ENCODE measurements around the gene BGLAP. TPM values are rescaled to one million over a fixed set of nuclear protein-coding genes. Genes with fewer than 3 reads are reported as not detected.

Gene BGLAP
- total RNA-seq, 3 donors from 2014 or later (not counting 1 experiment from before 2014, with no cell fraction given), result 0.45 to 1.6 (median 1.1) TPM

DNA sequence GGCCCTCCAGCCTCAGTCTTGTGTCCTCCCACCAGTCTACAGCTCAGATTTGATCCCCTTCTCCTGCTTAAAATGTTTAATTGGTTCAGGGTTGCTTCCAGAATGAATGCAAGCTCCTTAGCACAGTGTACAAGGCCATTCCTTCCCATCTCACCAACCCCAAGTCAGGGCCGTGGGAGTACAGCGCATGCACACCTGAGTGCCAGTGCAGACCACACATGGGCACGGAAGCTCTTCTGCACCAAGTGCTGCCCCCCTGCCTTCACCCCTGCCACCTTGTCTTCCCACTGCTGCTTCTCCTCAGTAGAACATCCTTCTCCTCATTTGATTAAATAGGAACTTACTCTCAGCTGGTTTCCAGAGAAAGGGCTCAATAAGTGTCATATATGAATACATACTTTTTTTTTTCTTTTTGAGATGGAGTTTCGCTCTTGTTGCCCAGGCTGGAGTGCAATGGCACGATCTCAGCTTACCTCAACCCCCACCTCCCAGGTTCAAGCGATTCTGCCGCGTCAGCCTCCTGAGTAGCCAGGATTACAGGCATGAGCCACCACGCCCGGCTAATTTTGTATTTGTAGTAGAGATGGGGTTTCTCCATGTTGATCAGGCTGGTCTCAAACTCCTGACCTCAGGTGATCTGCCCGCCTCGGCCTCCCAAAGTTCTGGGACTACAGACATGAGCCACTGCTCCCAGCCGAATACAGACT, 19.8 kb upstream of the BGLAP start:
- H3K4me1 Mint-ChIP-seq, result peaks cover 8 to 32% of the 10 kb centered on the region in 2 donors
- no peak for DNase-seq
- H3K4me3 Mint-ChIP-seq, result no peak overlapping the region
- H3K27ac Mint-ChIP-seq, result no peak overlapping the region
- TF ChIP-seq, protein P1, sequence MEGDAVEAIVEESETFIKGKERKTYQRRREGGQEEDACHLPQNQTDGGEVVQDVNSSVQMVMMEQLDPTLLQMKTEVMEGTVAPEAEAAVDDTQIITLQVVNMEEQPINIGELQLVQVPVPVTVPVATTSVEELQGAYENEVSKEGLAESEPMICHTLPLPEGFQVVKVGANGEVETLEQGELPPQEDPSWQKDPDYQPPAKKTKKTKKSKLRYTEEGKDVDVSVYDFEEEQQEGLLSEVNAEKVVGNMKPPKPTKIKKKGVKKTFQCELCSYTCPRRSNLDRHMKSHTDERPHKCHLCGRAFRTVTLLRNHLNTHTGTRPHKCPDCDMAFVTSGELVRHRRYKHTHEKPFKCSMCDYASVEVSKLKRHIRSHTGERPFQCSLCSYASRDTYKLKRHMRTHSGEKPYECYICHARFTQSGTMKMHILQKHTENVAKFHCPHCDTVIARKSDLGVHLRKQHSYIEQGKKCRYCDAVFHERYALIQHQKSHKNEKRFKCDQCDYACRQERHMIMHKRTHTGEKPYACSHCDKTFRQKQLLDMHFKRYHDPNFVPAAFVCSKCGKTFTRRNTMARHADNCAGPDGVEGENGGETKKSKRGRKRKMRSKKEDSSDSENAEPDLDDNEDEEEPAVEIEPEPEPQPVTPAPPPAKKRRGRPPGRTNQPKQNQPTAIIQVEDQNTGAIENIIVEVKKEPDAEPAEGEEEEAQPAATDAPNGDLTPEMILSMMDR (IDR thresholded peaks at IDR 0.05), result no peak
- no peak overlapping the region for H3K27ac ChIP-seq (ENCODE audit: low read length)
- no peaks in the 10 kb centered on the region for H3K9me3 ChIP-seq (ENCODE audit: control insufficient read depth, insufficient read depth, low read length)
- no peak overlapping the region for H3K4me3 ChIP-seq (ENCODE audit: low read length)
- intact Hi-C loops (cut with micrococcal nuclease), result no loop called here
- 91% methylated on average over 12 of the region's 13 CpGs for WGBS (ENCODE audit: insufficient coverage)
- no peaks in the 10 kb centered on the region for H3K27me3 Mint-ChIP-seq (ENCODE audit: low read depth in 2 of 2)
- H3K36me3 ChIP-seq (ENCODE audit: control insufficient read depth, insufficient read depth, low read length), result peaks cover 29% of the 10 kb centered on the region
- ATAC-seq, result no peak
- H3K9me3 Mint-ChIP-seq, result no peaks in the 10 kb centered on the region
- no peaks in the 10 kb centered on the region for H3K27me3 ChIP-seq (ENCODE audit: control insufficient read depth, insufficient read depth, low read length)
- H3K36me3 Mint-ChIP-seq, result peaks cover 11% of the 10 kb centered on the region
- peaks cover 8% of the 10 kb centered on the region for H3K4me1 ChIP-seq (ENCODE audit: control insufficient read depth, insufficient read depth, low read length)

- WGBS (ENCODE audit: insufficient coverage), result 10% methylated on average over 2 of the region's 2 CpGs
- intact Hi-C loops (cut with micrococcal nuclease), result loop anchor here (1.0 kb wide), 2 partner anchors 79 to 135 kb away; no protein-coding TSS in a partner anchor
- Histone ChIP-seq H3K27me3 (ENCODE audit: control insufficient read depth, insufficient read depth, low read length) (no peaks in the 10 kb centered on the region), H3K27ac (ENCODE audit: low read length) (no peak overlapping the region), H3K9me3 (ENCODE audit: control insufficient read depth, insufficient read depth, low read length) (no peaks in the 10 kb centered on the region), H3K4me1 (ENCODE audit: control insufficient read depth, insufficient read depth, low read length) (peaks cover 4% of the 10 kb centered on the region), H3K4me3 (ENCODE audit: low read length) (no peak overlapping the region), H3K36me3 (ENCODE audit: control insufficient read depth, insufficient read depth, low read length) (peaks cover 33% of the 10 kb centered on the region)
- DNase-seq, result no peak
- Mint-ChIP-seq H3K27ac (peak overlapping the region in 1 of 2 donors; percentile 23), H3K36me3 (peaks cover 11% of the 10 kb centered on the region), H3K9me3 (no peaks in the 10 kb centered on the region), H3K27me3 (ENCODE audit: low read depth in 2 of 2) (no peaks in the 10 kb centered on the region), H3K4me3 (no peak overlapping the region), H3K4me1 (peaks cover 0 to 19% of the 10 kb centered on the region in 2 donors)
- ATAC-seq, result no peak
- TF ChIP-seq, protein P1 (IDR thresholded peaks at IDR 0.05), result peak; percentile 20
Measured at GRCh38 chr1:156225677-156226014, 16.3 kb upstream of the BGLAP start.

- Mint-ChIP-seq H3K27me3 (ENCODE audit: low read depth in 2 of 2) (no peaks in the 10 kb centered on the region), H3K36me3 (peaks cover 11% of the 10 kb centered on the region), H3K9me3 (no peaks in the 10 kb centered on the region), H3K4me3 (no peak overlapping the region), H3K4me1 (peaks cover 0 to 16% of the 10 kb centered on the region in 2 donors), H3K27ac (peak overlapping the region in 1 of 2 donors; percentile 30)
- intact Hi-C loops (cut with micrococcal nuclease), result no loop called here
- peaks cover 4% of the 10 kb centered on the region for H3K4me1 ChIP-seq (ENCODE audit: control insufficient read depth, insufficient read depth, low read length)
- TF ChIP-seq, protein P1 (IDR thresholded peaks at IDR 0.05), result no peak
- ATAC-seq (no peak), DNase-seq (no peak)
- H3K4me3 ChIP-seq (ENCODE audit: low read length), result no peak overlapping the region
- WGBS (ENCODE audit: insufficient coverage), result 0% methylated on average over 2 of the region's 2 CpGs
- H3K9me3 ChIP-seq (ENCODE audit: control insufficient read depth, insufficient read depth, low read length), result no peaks in the 10 kb centered on the region
- no peaks in the 10 kb centered on the region for H3K27me3 ChIP-seq (ENCODE audit: control insufficient read depth, insufficient read depth, low read length)
- peaks cover 30% of the 10 kb centered on the region for H3K36me3 ChIP-seq (ENCODE audit: control insufficient read depth, insufficient read depth, low read length)
- no peak overlapping the region for H3K27ac ChIP-seq (ENCODE audit: low read length)
Measured at GRCh38 chr1:156226116-156226538, 15.9 kb upstream of the BGLAP start.

DNA sequence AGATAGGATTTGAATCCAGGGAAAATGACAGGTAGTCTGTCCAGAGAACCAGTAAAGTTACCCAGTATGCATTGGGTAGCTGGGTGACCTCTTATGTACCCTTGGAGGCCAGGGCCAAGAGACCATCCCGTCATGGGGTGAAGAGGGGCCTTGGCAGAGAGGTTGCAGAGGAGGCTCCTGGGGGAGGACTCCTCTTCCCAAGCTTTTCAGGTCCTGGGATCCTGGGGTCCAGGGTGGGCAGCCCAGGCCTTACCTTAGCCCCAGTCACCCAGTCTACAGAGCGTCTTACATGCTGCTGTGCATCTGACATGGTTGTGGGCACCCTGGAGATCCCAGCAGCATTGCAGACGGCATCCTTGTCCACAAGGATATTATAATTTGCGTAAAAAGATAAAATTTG, 15.2 kb upstream of the BGLAP start:
- Histone ChIP-seq H3K27me3 (ENCODE audit: control insufficient read depth, insufficient read depth, low read length) (no peaks in the 10 kb centered on the region), H3K27ac (ENCODE audit: low read length) (no peak overlapping the region), H3K9me3 (ENCODE audit: control insufficient read depth, insufficient read depth, low read length) (no peaks in the 10 kb centered on the region), H3K36me3 (ENCODE audit: control insufficient read depth, insufficient read depth, low read length) (peaks cover 23% of the 10 kb centered on the region), H3K4me3 (ENCODE audit: low read length) (no peak overlapping the region), H3K4me1 (ENCODE audit: control insufficient read depth, insufficient read depth, low read length) (peaks cover 4% of the 10 kb centered on the region)
- H3K9me3 Mint-ChIP-seq, result no peaks in the 10 kb centered on the region
- DNase-seq (no peak), ATAC-seq (no peak)
- 99% methylated on average over 4 of the region's 4 CpGs for WGBS (ENCODE audit: insufficient coverage)
- no peaks in the 10 kb centered on the region for H3K27me3 Mint-ChIP-seq (ENCODE audit: low read depth in 2 of 2)
- H3K27ac Mint-ChIP-seq, result no peak overlapping the region
- TF ChIP-seq, protein P1 (IDR thresholded peaks at IDR 0.05), result no peak
- no peak overlapping the region for H3K4me3 Mint-ChIP-seq
- H3K4me1 Mint-ChIP-seq, result peaks cover 0 to 14% of the 10 kb centered on the region in 2 donors
- intact Hi-C loops (cut with micrococcal nuclease), result no loop called here
- peaks cover 7% of the 10 kb centered on the region for H3K36me3 Mint-ChIP-seq
